Bronchial epithelial cell (primary cell): ENCODE measurements around the gene HEATR3. TPM values are rescaled to one million over a fixed set of nuclear protein-coding genes. Genes with fewer than 3 reads are reported as not detected.

Experiments
- DNase-seq: peaks from one replicate; pipeline ENCODE4 v3.0.0-alpha.2; 2010; ENCODE audit warnings: low read depth
- FAIRE-seq: peaks from 2 replicates; lab custom pipeline; 2011; peaks lifted over from hg19 to GRCh38; lab: Jason Lieb, UNC
- H3K27me3 ChIP-seq: 2 replicates; pipeline ENCODE4 v1.5.1; 2011; ENCODE audit warnings: low read length; ENCODE audit not compliant: control insufficient read depth, insufficient read depth
- H3K36me3 ChIP-seq: 2 replicates; pipeline ENCODE4 v1.5.1; 2011; ENCODE audit warnings: low read length; ENCODE audit not compliant: control insufficient read depth, insufficient read depth
- H3K4me3 ChIP-seq: 2 replicates; pipeline ENCODE4 v1.5.1; 2011; ENCODE audit warnings: mild to moderate bottlenecking, low read depth, low read length, control low read depth
- CTCF ChIP-seq: IDR thresholded peaks from 2 replicates; pipeline ENCODE4 v1.5.1; 2011; ENCODE audit warnings: mild to moderate bottlenecking, moderate library complexity, low read length, control low read depth, inconsistent platforms; ENCODE audit not compliant: insufficient read depth, severe bottlenecking
- total RNA-seq: library from RNA; depleted of rRNA; stranded (reverse); fragments of >200 nt; gene quantifications from 2 replicates; pipeline ENCODE4 v1.2.1, GENCODE V29; 2014

The HEATR3 gene
- total RNA-seq, 1 donor from 2014 or later = 16.1 TPM

- DNase-seq (peak; percentile 25), FAIRE-seq (no peak)
- H3K4me3 ChIP-seq = peak overlapping the region; percentile 89
- H3K27me3 ChIP-seq = no peaks in the 10 kb centered on the region
- H3K36me3 ChIP-seq = no peaks in the 10 kb centered on the region
- no peak for TF ChIP-seq CTCF
These were observed 88.7 kb downstream of the HEATR3 start for GRCh38 chr16:50154420-50154950.

- TF ChIP-seq CTCF = no peak
- H3K27me3 ChIP-seq = no peaks in the 10 kb centered on the region
These were observed 90.2 kb downstream of the HEATR3 start for GRCh38 chr16:50155925-50156324.

More at GRCh38 chr16:50155925-50156324, 90.2 kb downstream of the HEATR3 start:
- DNase-seq (no peak), FAIRE-seq (no peak)
- H3K4me3 ChIP-seq = no peak overlapping the region
- H3K36me3 ChIP-seq = no peaks in the 10 kb centered on the region

Other genes starting within 250 kb of the HEATR3 start
- gene ZNF423, start 209.9 kb upstream of the HEATR3 start, total RNA-seq = under 0.01 TPM in 2 replicates
- gene CNEP1R1, start 40.7 kb upstream of the HEATR3 start, total RNA-seq = 23.7 and 28.8 TPM in 2 replicates
- gene TENT4B, start 87.3 kb downstream of the HEATR3 start, total RNA-seq = 9.2 and 9.5 TPM in 2 replicates
- gene ADCY7, start 200.6 kb downstream of the HEATR3 start, total RNA-seq = 29.2 and 61.7 TPM in 2 replicates